ENCODE results near the gene ATXN7. TPM values are rescaled to one million over a fixed set of nuclear protein-coding genes. Genes with fewer than 3 reads are reported as not detected.

The ATXN7 gene
- total RNA-seq = 10 to 100 TPM; 71.0 to 74.6 TPM

GRCh38 chr3:63863150-63864007 is at the start of gene ATXN7, which contains the start of gene THOC7:
Gene ATXN7 (plus strand): TSS chr3:63863867. CDS start chr3:63912599, 48,732 bp downstream.
Gene THOC7 (minus strand): TSS chr3:63863805. CDS start chr3:63863790, 15 bp downstream.

GRCh38 chr3:63819151-63819398 is 44.6 kb upstream of the ATXN7 start, which contains the start of gene C3orf49:
Gene C3orf49 (plus strand): TSS chr3:63819299. CDS start chr3:63819472, 173 bp downstream.

GRCh38 chr3:63911873-63912767 is 48.5 kb downstream of the ATXN7 start, which contains the start of gene SCAANT1:
Gene SCAANT1 (minus strand): TSS chr3:63912383.

GRCh38 chr3:64023187-64023860 is 159.7 kb downstream of the ATXN7 start, which contains the start of gene PSMD6:
Gene PSMD6 (minus strand): TSS chr3:64023494. CDS start chr3:64023419, 75 bp downstream.

Other genes with a start within 250 kb of the ATXN7 start
- gene SNTN, start 211.2 kb upstream of the ATXN7 start, total RNA-seq = not detected
- gene C3orf49, start 44.6 kb upstream of the ATXN7 start, total RNA-seq = not detected
- gene THOC7, start 62 bp upstream of the ATXN7 start, total RNA-seq = 10 to 100 TPM; 79.4 to 81.1 TPM
- not detected for gene SCAANT1, start 48.5 kb downstream of the ATXN7 start, total RNA-seq
- 10 to 100 TPM; 67.0 to 74.1 TPM for gene PSMD6, start 159.6 kb downstream of the ATXN7 start, total RNA-seq

Measured in activated naive CD4-positive, alpha-beta T cell treated with anti-CD3 and anti-CD28 coated beads, Interleukin-2, amount 10 ng/mL, durations not matched to agents 5 hours and 36 hours (primary cell).